GM23338 (cell line): Measurements from ENCODE around the gene ROBO1. TPM values are rescaled to one million over a fixed set of nuclear protein-coding genes. Genes with fewer than 3 reads are reported as not detected.

Experiments used
- ATAC-seq: fragments of 200-7000 bp; cut with Tn5 transposase; 3 replicates; pipeline ENCODE4 v1.9.1; 2020
- DNase-seq: peaks from one replicate; pipeline ENCODE4 v3.0.0-alpha.2; 2015; ENCODE audit warnings: low spot score
- H2AFZ ChIP-seq: fragments of 200-600 bp; sonication (generic); 2 replicates; pipeline ENCODE4 v1.8.0; 2016; ENCODE audit warnings: antibody characterized with exemption, mild to moderate bottlenecking, moderate library complexity
- H3F3A ChIP-seq: fragments of 200-600 bp; sonication (generic); replicated peaks from 2 replicates; pipeline ENCODE4 v1.8.0; 2017; ENCODE audit warnings: antibody characterized with exemption, mixed run types, low read depth
- H3K27ac ChIP-seq: fragments of 200-600 bp; sonication (generic); 2 replicates; pipeline ENCODE4 v1.6.1; 2016; ENCODE audit warnings: low read depth
- H3K27me3 ChIP-seq: fragments of 200-600 bp; sonication (generic); 2 replicates; pipeline ENCODE4 v1.8.0; 2016; ENCODE audit warnings: mild to moderate bottlenecking, mixed run types, moderate library complexity; ENCODE audit not compliant: insufficient read depth
- H3K36me3 ChIP-seq: fragments of 200-600 bp; sonication (generic); 2 replicates; pipeline ENCODE4 v1.8.0; 2016; ENCODE audit warnings: mild to moderate bottlenecking; ENCODE audit not compliant: insufficient read depth
- H3K4me1 ChIP-seq: fragments of 200-600 bp; sonication (generic); 2 replicates; pipeline ENCODE4 v1.8.0; 2016; ENCODE audit warnings: mild to moderate bottlenecking, moderate library complexity; ENCODE audit not compliant: insufficient read depth
- H3K4me2 ChIP-seq: fragments of 200-600 bp; sonication (generic); 2 replicates; pipeline ENCODE4 v1.7.1; 2017; ENCODE audit warnings: mixed run types
- H3K4me3 ChIP-seq: fragments of 200-600 bp; sonication (generic); 2 replicates; pipeline ENCODE4 v1.6.1; 2016; ENCODE audit warnings: mixed run types
- H3K79me2 ChIP-seq: fragments of 200-600 bp; sonication (generic); replicated peaks from 2 replicates; pipeline ENCODE4 v1.8.0; 2017; ENCODE audit warnings: mild to moderate bottlenecking; ENCODE audit not compliant: insufficient read depth
- H3K9me2 ChIP-seq: fragments of 200-600 bp; sonication (generic); 2 replicates; pipeline ENCODE4 v1.8.0; 2017; ENCODE audit not compliant: insufficient read depth
- H4K20me1 ChIP-seq: fragments of 200-600 bp; sonication (generic); replicated peaks from 2 replicates; pipeline ENCODE4 v1.8.0; 2017; ENCODE audit warnings: mild to moderate bottlenecking; ENCODE audit not compliant: insufficient read depth
- H3K27ac Mint-ChIP-seq: 2 replicates; pipeline ENCODE4 v1.8.0; 2020; ENCODE audit warnings: inconsistent platforms, mild to moderate bottlenecking, moderate library complexity, mixed read lengths
- H3K27me3 Mint-ChIP-seq: 3 replicates; pipeline ENCODE4 v1.8.0; 2022; ENCODE audit warnings: low read depth, mild to moderate bottlenecking, moderate library complexity, mixed read lengths, inconsistent platforms; ENCODE audit not compliant: insufficient read depth, poor library complexity
- H3K36me3 Mint-ChIP-seq: 3 replicates; pipeline ENCODE4 v1.8.0; 2021; ENCODE audit warnings: low read depth, mild to moderate bottlenecking, inconsistent platforms, moderate library complexity, mixed read lengths
- H3K4me1 Mint-ChIP-seq: 3 replicates; pipeline ENCODE4 v1.8.0; 2020; ENCODE audit warnings: mild to moderate bottlenecking, inconsistent platforms, mixed read lengths
- H3K4me3 Mint-ChIP-seq: 3 replicates; pipeline ENCODE4 v1.8.0; 2021; ENCODE audit warnings: moderate library complexity, mild to moderate bottlenecking, inconsistent platforms, mixed read lengths
- H3K9me3 Mint-ChIP-seq: 3 replicates; pipeline ENCODE4 v1.8.0; 2020; ENCODE audit warnings: moderate library complexity, mild to moderate bottlenecking, inconsistent platforms, mixed read lengths
- CREB1 ChIP-seq: fragments of 250-450 bp; sonication (Bioruptor Pico); IDR thresholded peaks from 2 replicates; pipeline ENCODE4 v1.5.0; 2020; ENCODE audit warnings: low read depth, mild to moderate bottlenecking, moderate library complexity
- EZH2 ChIP-seq: fragments of 200-600 bp; sonication (generic); IDR thresholded peaks from one replicate; pipeline ENCODE4 v1.8.0; 2017; ENCODE audit warnings: antibody characterized with exemption, mild to moderate bottlenecking, low read depth; ENCODE audit not compliant: unreplicated experiment
- EZH2phosphoT487 ChIP-seq: fragments of 200-600 bp; sonication (generic); IDR thresholded peaks from one replicate; pipeline ENCODE4 v1.8.1; 2018; ENCODE audit warnings: antibody characterized with exemption; ENCODE audit not compliant: unreplicated experiment
- JUNB ChIP-seq: IDR thresholded peaks from one replicate; pipeline ENCODE4 v1.6.1; 2016; ENCODE audit warnings: antibody characterized with exemption; ENCODE audit not compliant: unreplicated experiment
- NANOG ChIP-seq: IDR thresholded peaks from 2 replicates; pipeline ENCODE4 v1.6.1; 2016; ENCODE audit warnings: antibody characterized with exemption, borderline replicate concordance
- POLR2AphosphoS5 ChIP-seq: IDR thresholded peaks from 2 replicates; pipeline ENCODE4 v1.6.1; 2016; ENCODE audit warnings: antibody characterized with exemption, low read depth
- STAT1 ChIP-seq: IDR thresholded peaks from one replicate; pipeline ENCODE4 v1.6.1; 2016; ENCODE audit warnings: antibody characterized with exemption; ENCODE audit not compliant: unreplicated experiment
- ZNF114 ChIP-seq: fragments of 250-450 bp; sonication (Bioruptor Pico); IDR thresholded peaks from 2 replicates; pipeline ENCODE4 v1.5.0; 2020; ENCODE audit warnings: mild to moderate bottlenecking, moderate library complexity
- ZNF331 ChIP-seq: fragments of 250-450 bp; sonication (Bioruptor Pico); IDR thresholded peaks from 2 replicates; pipeline ENCODE4 v1.5.0; 2020; ENCODE audit warnings: low read depth, mild to moderate bottlenecking, moderate library complexity
- polyA plus RNA-seq: library from polyadenylated mRNA; unstranded; fragments of >200 nt; fragmentation: Nextera tagmentation; extraction: Ambion mirVana; gene quantifications from 2 replicates; pipeline ENCODE4 v1.2.1, GENCODE V29; 2016
- total RNA-seq: library from RNA; depleted of rRNA; stranded (reverse); fragments of >200 nt; shearing (Covaris generic); gene quantifications from 2 replicates; pipeline ENCODE4 v1.2.3, GENCODE V29; 2014
- TF ChIP-seq, protein P1 (sequence below): IDR thresholded peaks from one replicate; pipeline ENCODE4 v1.6.1; 2018; ENCODE audit warnings: antibody characterized with exemption; ENCODE audit not compliant: unreplicated experiment
- TF ChIP-seq, protein P2 (sequence below), 2 experiments: fragments of 200-600 bp in 1 of 2; sonication (generic) in 1 of 2; conservative IDR thresholded peaks; 2 replicates each; pipeline versions ENCODE4 v1.5.1 to v1.6.1; 2016 to 2017; ENCODE audit warnings: antibody characterized with exemption in 2 of 2, low read depth in 2 of 2, mild to moderate bottlenecking in 2 of 2, moderate library complexity in 1 of 2
- TF ChIP-seq, protein P3 (sequence below): IDR thresholded peaks from 2 replicates; pipeline ENCODE4 v1.6.1; 2016; ENCODE audit warnings: antibody characterized with exemption

ROBO1 gene
- total and polyA plus RNA-seq, 2 experiments from 2014 or later, result 19.2 to 78.3 TPM

DNA sequence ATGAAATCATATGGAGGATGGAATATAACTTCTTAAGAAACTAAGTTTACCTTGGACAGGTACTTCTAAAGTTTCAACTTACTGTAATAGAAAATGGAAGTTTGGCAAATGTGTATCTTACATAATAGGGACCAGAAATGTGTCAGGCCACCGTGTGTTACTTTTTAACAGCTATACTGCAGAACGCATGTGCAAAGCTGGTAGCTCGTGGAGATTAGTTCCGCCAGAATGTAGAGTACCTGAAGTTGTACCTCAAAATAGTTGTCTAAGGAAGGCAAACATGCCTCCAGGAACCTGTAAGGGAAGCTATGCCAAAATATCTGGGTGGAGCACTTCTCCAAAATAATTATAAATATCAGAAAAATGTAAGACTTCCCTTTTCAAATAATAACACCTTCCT, 920.6 kb downstream of the ROBO1 start (continued):
- TF ChIP-seq, protein P1, sequence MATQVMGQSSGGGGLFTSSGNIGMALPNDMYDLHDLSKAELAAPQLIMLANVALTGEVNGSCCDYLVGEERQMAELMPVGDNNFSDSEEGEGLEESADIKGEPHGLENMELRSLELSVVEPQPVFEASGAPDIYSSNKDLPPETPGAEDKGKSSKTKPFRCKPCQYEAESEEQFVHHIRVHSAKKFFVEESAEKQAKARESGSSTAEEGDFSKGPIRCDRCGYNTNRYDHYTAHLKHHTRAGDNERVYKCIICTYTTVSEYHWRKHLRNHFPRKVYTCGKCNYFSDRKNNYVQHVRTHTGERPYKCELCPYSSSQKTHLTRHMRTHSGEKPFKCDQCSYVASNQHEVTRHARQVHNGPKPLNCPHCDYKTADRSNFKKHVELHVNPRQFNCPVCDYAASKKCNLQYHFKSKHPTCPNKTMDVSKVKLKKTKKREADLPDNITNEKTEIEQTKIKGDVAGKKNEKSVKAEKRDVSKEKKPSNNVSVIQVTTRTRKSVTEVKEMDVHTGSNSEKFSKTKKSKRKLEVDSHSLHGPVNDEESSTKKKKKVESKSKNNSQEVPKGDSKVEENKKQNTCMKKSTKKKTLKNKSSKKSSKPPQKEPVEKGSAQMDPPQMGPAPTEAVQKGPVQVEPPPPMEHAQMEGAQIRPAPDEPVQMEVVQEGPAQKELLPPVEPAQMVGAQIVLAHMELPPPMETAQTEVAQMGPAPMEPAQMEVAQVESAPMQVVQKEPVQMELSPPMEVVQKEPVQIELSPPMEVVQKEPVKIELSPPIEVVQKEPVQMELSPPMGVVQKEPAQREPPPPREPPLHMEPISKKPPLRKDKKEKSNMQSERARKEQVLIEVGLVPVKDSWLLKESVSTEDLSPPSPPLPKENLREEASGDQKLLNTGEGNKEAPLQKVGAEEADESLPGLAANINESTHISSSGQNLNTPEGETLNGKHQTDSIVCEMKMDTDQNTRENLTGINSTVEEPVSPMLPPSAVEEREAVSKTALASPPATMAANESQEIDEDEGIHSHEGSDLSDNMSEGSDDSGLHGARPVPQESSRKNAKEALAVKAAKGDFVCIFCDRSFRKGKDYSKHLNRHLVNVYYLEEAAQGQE, result no peak
- TF ChIP-seq EZH2 (no peak), ZNF331 (no peak)

DNA sequence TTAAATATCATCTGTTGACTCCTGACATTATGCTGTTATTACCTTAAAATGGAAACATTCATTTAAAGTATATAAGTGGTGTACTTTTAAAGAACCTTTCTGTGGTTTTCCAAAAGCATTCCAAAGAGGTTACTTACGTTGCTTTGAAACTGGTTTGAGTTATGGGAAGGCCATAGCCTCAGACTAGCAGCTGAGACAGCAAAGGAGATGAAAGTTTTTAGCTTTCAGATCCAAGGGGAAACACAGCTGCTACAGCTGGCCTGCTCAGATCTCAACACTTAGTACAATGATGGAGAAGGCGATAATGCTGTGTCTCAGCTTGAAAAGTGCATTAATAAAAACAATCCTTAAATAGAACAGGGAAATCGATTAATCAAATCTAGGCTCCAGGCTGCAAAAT, 921.1 kb downstream of the ROBO1 start:
- Histone ChIP-seq H3K9me2 (no peaks in the 10 kb centered on the region), H3F3A (no peaks in the 10 kb centered on the region), H3K79me2 (peaks cover 3% of the 10 kb centered on the region; the same call in 1 of the 2 replicates), H3K4me3 (no peak overlapping the region), H3K36me3 (no peaks in the 10 kb centered on the region), H3K27ac (no peak overlapping the region), H2AFZ (no peak overlapping the region), H3K4me2 (no peak overlapping the region), H3K4me1 (peaks cover 9% of the 10 kb centered on the region), H3K27me3 (no peaks in the 10 kb centered on the region), H4K20me1 (no peaks in the 10 kb centered on the region)
- DNase-seq (no peak), ATAC-seq (no peak)
- Mint-ChIP-seq H3K4me3 (no peak overlapping the region), H3K9me3 (no peaks in the 10 kb centered on the region), H3K27ac (0 out of 2 replicates have a peak overlapping the region, but pooled peaks have one; percentile 12), H3K4me1 (peaks cover 12% of the 10 kb centered on the region), H3K27me3 (no peaks in the 10 kb centered on the region), H3K36me3 (no peaks in the 10 kb centered on the region)
- no peak for TF ChIP-seq POLR2AphosphoS5
- TF ChIP-seq EZH2phosphoT487, result no peak
- TF ChIP-seq NANOG, result no peak
- TF ChIP-seq STAT1, result no peak
- TF ChIP-seq, protein P1, result no peak
- no peak for TF ChIP-seq CREB1 (CRISPR knock-in tag)
- no peak for TF ChIP-seq JUNB
- TF ChIP-seq, protein P2, sequence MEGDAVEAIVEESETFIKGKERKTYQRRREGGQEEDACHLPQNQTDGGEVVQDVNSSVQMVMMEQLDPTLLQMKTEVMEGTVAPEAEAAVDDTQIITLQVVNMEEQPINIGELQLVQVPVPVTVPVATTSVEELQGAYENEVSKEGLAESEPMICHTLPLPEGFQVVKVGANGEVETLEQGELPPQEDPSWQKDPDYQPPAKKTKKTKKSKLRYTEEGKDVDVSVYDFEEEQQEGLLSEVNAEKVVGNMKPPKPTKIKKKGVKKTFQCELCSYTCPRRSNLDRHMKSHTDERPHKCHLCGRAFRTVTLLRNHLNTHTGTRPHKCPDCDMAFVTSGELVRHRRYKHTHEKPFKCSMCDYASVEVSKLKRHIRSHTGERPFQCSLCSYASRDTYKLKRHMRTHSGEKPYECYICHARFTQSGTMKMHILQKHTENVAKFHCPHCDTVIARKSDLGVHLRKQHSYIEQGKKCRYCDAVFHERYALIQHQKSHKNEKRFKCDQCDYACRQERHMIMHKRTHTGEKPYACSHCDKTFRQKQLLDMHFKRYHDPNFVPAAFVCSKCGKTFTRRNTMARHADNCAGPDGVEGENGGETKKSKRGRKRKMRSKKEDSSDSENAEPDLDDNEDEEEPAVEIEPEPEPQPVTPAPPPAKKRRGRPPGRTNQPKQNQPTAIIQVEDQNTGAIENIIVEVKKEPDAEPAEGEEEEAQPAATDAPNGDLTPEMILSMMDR (conservative IDR thresholded peaks at IDR 0.05; ENCODE audit: low read depth in 2 of 2), result no peak
- TF ChIP-seq EZH2, result no peak
- TF ChIP-seq ZNF114 (CRISPR knock-in tag), result no peak
- TF ChIP-seq, protein P3, sequence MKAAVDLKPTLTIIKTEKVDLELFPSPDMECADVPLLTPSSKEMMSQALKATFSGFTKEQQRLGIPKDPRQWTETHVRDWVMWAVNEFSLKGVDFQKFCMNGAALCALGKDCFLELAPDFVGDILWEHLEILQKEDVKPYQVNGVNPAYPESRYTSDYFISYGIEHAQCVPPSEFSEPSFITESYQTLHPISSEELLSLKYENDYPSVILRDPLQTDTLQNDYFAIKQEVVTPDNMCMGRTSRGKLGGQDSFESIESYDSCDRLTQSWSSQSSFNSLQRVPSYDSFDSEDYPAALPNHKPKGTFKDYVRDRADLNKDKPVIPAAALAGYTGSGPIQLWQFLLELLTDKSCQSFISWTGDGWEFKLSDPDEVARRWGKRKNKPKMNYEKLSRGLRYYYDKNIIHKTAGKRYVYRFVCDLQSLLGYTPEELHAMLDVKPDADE, result no peak
